ENCODE measurements around the gene PIGH. TPM values are rescaled to one million over a fixed set of nuclear protein-coding genes. Genes with fewer than 3 reads are reported as not detected.

Gene PIGH
- total and polyA plus RNA-seq, 2 of the 13 experiments (the other 11 are each of a cell fraction or from before 2014, with no cell fraction given), result 30.0 to 43.5 TPM

- peaks cover 44% of the 10 kb centered on the region for H3K4me1 ChIP-seq (ENCODE audit: insufficient read depth, low read length)
- peak overlapping the region; percentile 61 for H3K27ac ChIP-seq (ENCODE audit: extremely low read length, insufficient read depth, low read length)
- no peaks in the 10 kb centered on the region for H3K79me2 ChIP-seq (ENCODE audit: insufficient read depth, low read length)
- in situ Hi-C loops (cut with HindIII; ENCODE audit: extremely low pct_ligation_motif_present, low pct_unique_long_range_greater_than_20kb), result loop anchor here (5.0 to 25.0 kb wide), 3 partner anchors 49 to 1194 kb away; partner anchors contain the start of gene RDH12
- peak; percentile 32 for FAIRE-seq
- no peak overlapping the region for H2AFZ ChIP-seq (ENCODE audit: low read length)
- H4K20me1 ChIP-seq (ENCODE audit: insufficient read depth, low read length), result no peaks in the 10 kb centered on the region
- intact Hi-C loops (cut with micrococcal nuclease; ENCODE audit: unreplicated experiment), result loop anchor here (1.0 to 2.0 kb wide), 3 partner anchors 34 to 86 kb away; no protein-coding TSS in a partner anchor
- ATAC-seq, result peak; percentile 24
- H3K9me3 ChIP-seq (ENCODE audit: low read length), result no peaks in the 10 kb centered on the region
- no peaks in the 10 kb centered on the region for H3K36me3 ChIP-seq (replicated peaks in 1 of 2; ENCODE audit: control insufficient read depth in 1 of 2, insufficient read depth in 2 of 2, low read length in 2 of 2)
- peak overlapping the region; percentile 73; the same call in 1 of the 2 replicates for H3K9ac ChIP-seq (ENCODE audit: insufficient read depth, low read depth, low read length)
- CTCF ChIA-PET (ENCODE audit: low intra/inter-chr PET ratio, low total read pairs), result interaction anchor here (1.1 to 2.8 kb wide), 4 partner anchors 34 to 86 kb away, joined by 3 to 38 read pairs (median 11); partner anchors contain the start of gene RDH12
- POLR2A ChIA-PET, result interaction anchor here (0.6 to 1.8 kb wide), 5 partner anchors 18 to 86 kb away, joined by 3 to 11 read pairs (median 4); partner anchors contain the start of genes PIGH and RDH11
- peak; percentile 75 for DNase-seq (ENCODE audit: low spot score)
- BruUV-seq (replicated peaks), result no TSS peak
- peak overlapping the region; percentile 86 for H3K4me2 ChIP-seq (ENCODE audit: low read depth, low read length)
- peak overlapping the region; percentile 81 to 95 (median 88); a peak in 4 of 6 replicates for H3K4me3 ChIP-seq (replicated peaks in 1 of 3; ENCODE audit: insufficient read depth in 1 of 3, low read depth in 2 of 3, low read length in 3 of 3)
- H3K27me3 ChIP-seq (ENCODE audit: control insufficient read depth in 1 of 2, insufficient read depth in 2 of 2, low read length in 2 of 2), result 0 out of 5 replicates have a peak, but pooled peaks cover 0 to 5% of the 10 kb centered on the region in 2 experiments
- TF ChIP-seq YY1 (IDR thresholded peaks at IDR 0.05; ENCODE audit: insufficient read depth, insufficient replicate concordance, low read depth, low read length), result no peak
- no peak for TF ChIP-seq ZFP91 (CRISPR knock-in tag; IDR thresholded peaks at IDR 0.05; ENCODE audit: borderline replicate concordance)
- peak; percentile 79 for TF ChIP-seq CTCF (CRISPR knock-in tag; IDR thresholded peaks at IDR 0.05)
- TF ChIP-seq NCOA5 (CRISPR knock-in tag; IDR thresholded peaks at IDR 0.05), result no peak
- TF ChIP-seq ZNF260 (CRISPR knock-in tag; IDR thresholded peaks at IDR 0.05; ENCODE audit: borderline replicate concordance, low read depth), result no peak
- TF ChIP-seq SAP130 (CRISPR knock-in tag; IDR thresholded peaks at IDR 0.05; ENCODE audit: low read depth), result peak; percentile 30; the same call in 1 of the 2 replicates
- TF ChIP-seq ARID5B (CRISPR knock-in tag; IDR thresholded peaks at IDR 0.05), result 0 out of 2 replicates have a peak, but pooled peaks have one; percentile 11
- no peak for TF ChIP-seq MEIS1 (CRISPR knock-in tag; IDR thresholded peaks at IDR 0.05; ENCODE audit: borderline replicate concordance)
- no peak for TF ChIP-seq ELK4 (CRISPR knock-in tag; IDR thresholded peaks at IDR 0.05; ENCODE audit: borderline replicate concordance)
- TF ChIP-seq TOE1 (CRISPR knock-in tag; IDR thresholded peaks at IDR 0.05), result no peak
- peak; percentile 46; the same call in 1 of the 2 replicates for TF ChIP-seq RAD21 (CRISPR knock-in tag; IDR thresholded peaks at IDR 0.05)
Observed at GRCh38 chr14:67618617-67619063, 18.6 kb upstream of the PIGH start.

Data from HepG2 (cell line).